ENCODE results near the gene PGP. TPM values are rescaled to one million over a fixed set of nuclear protein-coding genes. Genes with fewer than 3 reads are reported as not detected.

Gene PGP
- polyA plus RNA-seq, 2 of the 4 experiments (the other 2 are of a cell fraction), result 13.9 to 33.7 TPM

DNA sequence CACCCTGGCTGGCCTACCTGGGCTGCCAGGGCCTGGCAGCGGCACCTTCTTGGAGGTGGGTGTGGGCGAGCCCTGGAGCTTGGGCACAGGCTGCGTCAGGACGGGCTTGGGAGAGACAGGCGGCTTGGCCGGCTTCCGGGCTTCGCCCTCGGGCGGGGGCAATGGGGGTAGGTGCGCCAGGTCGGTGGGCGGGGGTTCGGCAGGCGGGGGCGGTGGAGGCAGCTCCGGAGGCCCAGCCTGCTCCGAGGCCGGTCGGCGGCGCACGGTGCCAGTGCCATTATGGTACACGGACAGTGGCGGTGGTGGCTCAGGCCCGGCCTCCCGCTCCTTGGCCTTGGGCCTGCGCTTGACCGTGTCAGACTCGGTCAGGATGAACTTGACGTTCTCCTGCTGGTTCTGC is 35.1 kb downstream of the PGP start:
- Histone ChIP-seq H3K4me2 (no peak overlapping the region), H3K27ac (no peak overlapping the region), H3K9me3 (no peaks in the 10 kb centered on the region), H3K4me3 (no peak overlapping the region), H3K4me1 (no peaks in the 10 kb centered on the region)
- WGBS (ENCODE audit: missing lambda C conversion rate), result 94% methylated on average over 14 of the region's 31 CpGs
- DNase-seq (ENCODE audit: low read depth in 1 of 2, low spot score in 1 of 2) (no peak), ATAC-seq (no peak), FAIRE-seq (no peak)
- POLR2A ChIA-PET, result no interaction called here
- CTCF ChIA-PET, result no interaction called here
- TF ChIP-seq, protein P1, sequence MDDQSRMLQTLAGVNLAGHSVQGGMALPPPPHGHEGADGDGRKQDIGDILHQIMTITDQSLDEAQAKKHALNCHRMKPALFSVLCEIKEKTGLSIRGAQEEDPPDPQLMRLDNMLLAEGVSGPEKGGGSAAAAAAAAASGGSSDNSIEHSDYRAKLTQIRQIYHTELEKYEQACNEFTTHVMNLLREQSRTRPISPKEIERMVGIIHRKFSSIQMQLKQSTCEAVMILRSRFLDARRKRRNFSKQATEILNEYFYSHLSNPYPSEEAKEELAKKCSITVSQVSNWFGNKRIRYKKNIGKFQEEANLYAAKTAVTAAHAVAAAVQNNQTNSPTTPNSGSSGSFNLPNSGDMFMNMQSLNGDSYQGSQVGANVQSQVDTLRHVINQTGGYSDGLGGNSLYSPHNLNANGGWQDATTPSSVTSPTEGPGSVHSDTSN (IDR thresholded peaks at IDR 0.05), result no peak
- TF ChIP-seq EP300 (IDR thresholded peaks at IDR 0.05) (no peak), USF2 (IDR thresholded peaks at IDR 0.05) (no peak), RARB (CRISPR knock-in tag; IDR thresholded peaks at IDR 0.05) (no peak), KDM1A (IDR thresholded peaks at IDR 0.05; ENCODE audit: low read depth) (no peak), RAD21 (conservative IDR thresholded peaks at IDR 0.05 in 1 of 2, IDR thresholded peaks at IDR 0.05 in 1 of 2) (no peak), HEYL (CRISPR knock-in tag; IDR thresholded peaks at IDR 0.05) (no peak), JUNB (IDR thresholded peaks at IDR 0.05) (no peak), POLR2AphosphoS2 (conservative IDR thresholded peaks at IDR 0.05; ENCODE audit: low read length) (no peak), HOXB13 (CRISPR knock-in tag; IDR thresholded peaks at IDR 0.05; ENCODE audit: low read depth) (no peak), KDM5A (IDR thresholded peaks at IDR 0.05) (no peak), CEBPB (IDR thresholded peaks at IDR 0.05) (no peak)
- TF ChIP-seq, protein P2, sequence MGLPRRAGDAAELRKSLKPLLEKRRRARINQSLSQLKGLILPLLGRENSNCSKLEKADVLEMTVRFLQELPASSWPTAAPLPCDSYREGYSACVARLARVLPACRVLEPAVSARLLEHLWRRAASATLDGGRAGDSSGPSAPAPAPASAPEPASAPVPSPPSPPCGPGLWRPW (IDR thresholded peaks at IDR 0.05), result no peak
- TF ChIP-seq, protein P3, sequence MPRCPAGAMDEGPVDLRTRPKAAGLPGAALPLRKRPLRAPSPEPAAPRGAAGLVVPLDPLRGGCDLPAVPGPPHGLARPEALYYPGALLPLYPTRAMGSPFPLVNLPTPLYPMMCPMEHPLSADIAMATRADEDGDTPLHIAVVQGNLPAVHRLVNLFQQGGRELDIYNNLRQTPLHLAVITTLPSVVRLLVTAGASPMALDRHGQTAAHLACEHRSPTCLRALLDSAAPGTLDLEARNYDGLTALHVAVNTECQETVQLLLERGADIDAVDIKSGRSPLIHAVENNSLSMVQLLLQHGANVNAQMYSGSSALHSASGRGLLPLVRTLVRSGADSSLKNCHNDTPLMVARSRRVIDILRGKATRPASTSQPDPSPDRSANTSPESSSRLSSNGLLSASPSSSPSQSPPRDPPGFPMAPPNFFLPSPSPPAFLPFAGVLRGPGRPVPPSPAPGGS (IDR thresholded peaks at IDR 0.05), result no peak

- H3K4me2 ChIP-seq, result no peak overlapping the region
- ChIA-PET POLR2A (no interaction called here), CTCF (no interaction called here)
- no peaks in the 10 kb centered on the region for H3K9me3 ChIP-seq
- no peak for TF ChIP-seq JUN (IDR thresholded peaks at IDR 0.05)
- TF ChIP-seq, protein P4, sequence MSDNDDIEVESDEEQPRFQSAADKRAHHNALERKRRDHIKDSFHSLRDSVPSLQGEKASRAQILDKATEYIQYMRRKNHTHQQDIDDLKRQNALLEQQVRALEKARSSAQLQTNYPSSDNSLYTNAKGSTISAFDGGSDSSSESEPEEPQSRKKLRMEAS (IDR thresholded peaks at IDR 0.05), result no peak
- TF ChIP-seq NPAS2 (CRISPR knock-in tag; IDR thresholded peaks at IDR 0.05; ENCODE audit: borderline replicate concordance), result no peak
- TF ChIP-seq, protein P5, sequence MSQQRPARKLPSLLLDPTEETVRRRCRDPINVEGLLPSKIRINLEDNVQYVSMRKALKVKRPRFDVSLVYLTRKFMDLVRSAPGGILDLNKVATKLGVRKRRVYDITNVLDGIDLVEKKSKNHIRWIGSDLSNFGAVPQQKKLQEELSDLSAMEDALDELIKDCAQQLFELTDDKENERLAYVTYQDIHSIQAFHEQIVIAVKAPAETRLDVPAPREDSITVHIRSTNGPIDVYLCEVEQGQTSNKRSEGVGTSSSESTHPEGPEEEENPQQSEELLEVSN (IDR thresholded peaks at IDR 0.05; ENCODE audit: borderline replicate concordance, low read depth), result no peak
- TF ChIP-seq KDM5A (IDR thresholded peaks at IDR 0.05), result no peak
- no peak for TF ChIP-seq MAZ (IDR thresholded peaks at IDR 0.05; ENCODE audit: borderline replicate concordance, low read depth, low read length)
- 96% methylated on average over 41 of the region's 50 CpGs for WGBS (ENCODE audit: missing lambda C conversion rate)
- FAIRE-seq (no peak), DNase-seq (ENCODE audit: low read depth in 1 of 2, low spot score in 1 of 2) (no peak), ATAC-seq (no peak)
- no peak overlapping the region for H3K4me3 ChIP-seq
- no peaks in the 10 kb centered on the region for H3K4me1 ChIP-seq
- no peak overlapping the region for H3K27ac ChIP-seq
Measured at GRCh38 chr16:2179107-2179501, 35.5 kb downstream of the PGP start.
